HEK293T (cell line): ENCODE results near the gene SLC2A4RG.

ENCODE experiments used
- FOXA1 ChIP-seq: fragments of 450-650 bp; IDR thresholded peaks from 2 replicates; pipeline ENCODE4 v1.6.1; 2016; ENCODE audit warnings: mild to moderate bottlenecking
- TF ChIP-seq, protein P1 (sequence below): fragments of 450-650 bp; IDR thresholded peaks from 2 replicates; pipeline ENCODE4 v1.6.1; 2016

GRCh38 chr20:63785691-63786131 is 46.1 kb downstream of the SLC2A4RG start:
- TF ChIP-seq, protein P1, sequence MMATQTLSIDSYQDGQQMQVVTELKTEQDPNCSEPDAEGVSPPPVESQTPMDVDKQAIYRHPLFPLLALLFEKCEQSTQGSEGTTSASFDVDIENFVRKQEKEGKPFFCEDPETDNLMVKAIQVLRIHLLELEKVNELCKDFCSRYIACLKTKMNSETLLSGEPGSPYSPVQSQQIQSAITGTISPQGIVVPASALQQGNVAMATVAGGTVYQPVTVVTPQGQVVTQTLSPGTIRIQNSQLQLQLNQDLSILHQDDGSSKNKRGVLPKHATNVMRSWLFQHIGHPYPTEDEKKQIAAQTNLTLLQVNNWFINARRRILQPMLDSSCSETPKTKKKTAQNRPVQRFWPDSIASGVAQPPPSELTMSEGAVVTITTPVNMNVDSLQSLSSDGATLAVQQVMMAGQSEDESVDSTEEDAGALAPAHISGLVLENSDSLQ = no peak
- TF ChIP-seq FOXA1 = no peak
